PC-9 (cell line): ENCODE results near the gene MAPKAP1. TPM values are rescaled to one million over a fixed set of nuclear protein-coding genes. Genes with fewer than 3 reads are reported as not detected.

ENCODE experiments used
- BruUV-seq: library from RNA; stranded (reverse); fragments of 400-500 nt; replicated peaks from 2 replicates; lab custom pipeline; 2021; lab: Mats Ljungman, UMichigan
- CTCF ChIA-PET: fragments of 300-600 bp; sonication (Branson Sonifier 250); formaldehyde crosslinking; loops from one replicate; lab custom pipeline; 2022; ENCODE audit warnings: antibody characterized with exemption; lab: Charles Lee
- POLR2A ChIA-PET: fragments of 300-600 bp; sonication (Branson Sonifier 250); formaldehyde crosslinking; loops from one replicate; lab custom pipeline; 2022; ENCODE audit warnings: antibody characterized with exemption; ENCODE audit not compliant: unreplicated experiment; lab: Charles Lee
- DNase-seq, 2 experiments: peaks; one replicate each; pipeline versions ENCODE4 v3.0.0 to v3.0.0-alpha.2; 2015 to 2022; ENCODE audit warnings: mixed read lengths in 1 of 2
- H2AFZ ChIP-seq: fragments of 200-600 bp; sonication (generic); 2 replicates; pipeline ENCODE4 v1.8.1; 2017; ENCODE audit warnings: antibody characterized with exemption
- H3F3A ChIP-seq: fragments of 200-600 bp; sonication (generic); 2 replicates; pipeline ENCODE4 v1.8.1; 2017; ENCODE audit warnings: antibody characterized with exemption, mild to moderate bottlenecking, low read depth; ENCODE audit not compliant: insufficient read depth
- H3K27ac ChIP-seq: fragments of 200-600 bp; sonication (generic); 2 replicates; pipeline ENCODE4 v1.6.1; 2016; ENCODE audit warnings: mixed run types
- H3K27me3 ChIP-seq: fragments of 200-600 bp; sonication (generic); 2 replicates; pipeline ENCODE4 v1.6.1; 2016; ENCODE audit warnings: low read depth, mixed run types; ENCODE audit not compliant: insufficient read depth
- H3K36me3 ChIP-seq: fragments of 200-600 bp; sonication (generic); 2 replicates; pipeline ENCODE4 v1.6.1; 2016; ENCODE audit warnings: low read depth, mixed run types
- H3K4me1 ChIP-seq: fragments of 200-600 bp; sonication (generic); replicated peaks from 2 replicates; pipeline ENCODE4 v1.6.1; 2016; ENCODE audit warnings: mixed run types; ENCODE audit not compliant: insufficient read depth
- H3K4me2 ChIP-seq: fragments of 200-600 bp; sonication (generic); 2 replicates; pipeline ENCODE4 v1.6.1; 2017; ENCODE audit warnings: mixed run types
- H3K4me3 ChIP-seq: fragments of 200-600 bp; sonication (generic); 2 replicates; pipeline ENCODE4 v1.6.1; 2016; ENCODE audit warnings: mixed run types
- H3K79me2 ChIP-seq: fragments of 200-600 bp; sonication (generic); 2 replicates; pipeline ENCODE4 v1.6.1; 2017; ENCODE audit warnings: low read depth, mixed run types
- H3K9me2 ChIP-seq: fragments of 200-600 bp; sonication (generic); 2 replicates; pipeline ENCODE4 v1.8.1; 2017; ENCODE audit warnings: mild to moderate bottlenecking; ENCODE audit not compliant: insufficient read depth
- H3K9me3 ChIP-seq: fragments of 200-600 bp; sonication (generic); 2 replicates; pipeline ENCODE4 v1.8.1; 2016; ENCODE audit warnings: low read depth; ENCODE audit not compliant: insufficient read depth
- H4K20me1 ChIP-seq: fragments of 200-600 bp; sonication (generic); 2 replicates; pipeline ENCODE4 v1.8.1; 2017; ENCODE audit not compliant: insufficient read depth
- EZH2 ChIP-seq: fragments of 200-600 bp; sonication (generic); IDR thresholded peaks from 2 replicates; pipeline ENCODE4 v1.8.0; 2017; ENCODE audit warnings: antibody characterized with exemption, low read depth
- intact Hi-C: fragments of 100-400 bp; cut with micrococcal nuclease; formaldehyde crosslinking; loops from one replicate; pipeline ENCODE4 v1.10.0; 2022; ENCODE audit not compliant: unreplicated experiment
- total RNA-seq: library from RNA; stranded (reverse); gene quantifications from 2 replicates; pipeline ENCODE4 v1.2.3, GENCODE V29; 2021
- TF ChIP-seq, protein P1 (sequence below): fragments of 200-600 bp; sonication (generic); conservative IDR thresholded peaks from 2 replicates; pipeline ENCODE4 v1.6.1; 2017; ENCODE audit warnings: mixed run types, antibody characterized with exemption, mild to moderate bottlenecking, moderate library complexity

MAPKAP1 gene
- total RNA-seq, 1 experiment from 2014 or later, result 115 TPM

GRCh38 chr9:125617087-125617486 is 89.9 kb downstream of the MAPKAP1 start:
- intact Hi-C loops, result no loop called here
- Histone ChIP-seq H3K27ac (no peak overlapping the region), H3K27me3 (no peaks in the 10 kb centered on the region), H4K20me1 (no peaks in the 10 kb centered on the region; the same call in 1 of the 2 replicates), H3K4me3 (no peak overlapping the region), H3K4me1 (no peaks in the 10 kb centered on the region), H2AFZ (no peak overlapping the region), H3K9me2 (no peaks in the 10 kb centered on the region), H3K79me2 (peaks cover 26% of the 10 kb centered on the region), H3K4me2 (no peak overlapping the region), H3F3A (peaks cover 5% of the 10 kb centered on the region; the same call in 1 of the 2 replicates), H3K9me3 (no peaks in the 10 kb centered on the region), H3K36me3 (no peaks in the 10 kb centered on the region)
- TF ChIP-seq, protein P1, sequence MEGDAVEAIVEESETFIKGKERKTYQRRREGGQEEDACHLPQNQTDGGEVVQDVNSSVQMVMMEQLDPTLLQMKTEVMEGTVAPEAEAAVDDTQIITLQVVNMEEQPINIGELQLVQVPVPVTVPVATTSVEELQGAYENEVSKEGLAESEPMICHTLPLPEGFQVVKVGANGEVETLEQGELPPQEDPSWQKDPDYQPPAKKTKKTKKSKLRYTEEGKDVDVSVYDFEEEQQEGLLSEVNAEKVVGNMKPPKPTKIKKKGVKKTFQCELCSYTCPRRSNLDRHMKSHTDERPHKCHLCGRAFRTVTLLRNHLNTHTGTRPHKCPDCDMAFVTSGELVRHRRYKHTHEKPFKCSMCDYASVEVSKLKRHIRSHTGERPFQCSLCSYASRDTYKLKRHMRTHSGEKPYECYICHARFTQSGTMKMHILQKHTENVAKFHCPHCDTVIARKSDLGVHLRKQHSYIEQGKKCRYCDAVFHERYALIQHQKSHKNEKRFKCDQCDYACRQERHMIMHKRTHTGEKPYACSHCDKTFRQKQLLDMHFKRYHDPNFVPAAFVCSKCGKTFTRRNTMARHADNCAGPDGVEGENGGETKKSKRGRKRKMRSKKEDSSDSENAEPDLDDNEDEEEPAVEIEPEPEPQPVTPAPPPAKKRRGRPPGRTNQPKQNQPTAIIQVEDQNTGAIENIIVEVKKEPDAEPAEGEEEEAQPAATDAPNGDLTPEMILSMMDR, result no peak
- TF ChIP-seq EZH2, result no peak
- CTCF ChIA-PET, result interaction anchor here (0.6 kb wide), 1 partner anchor 611 kb away, joined by 3 read pairs; no protein-coding TSS in a partner anchor
- POLR2A ChIA-PET, result interaction anchor here (0.6 kb wide), 1 partner anchor 43 kb away, joined by 3 read pairs; no protein-coding TSS in a partner anchor
- DNase-seq, result no peak
- no TSS peak for BruUV-seq

- POLR2A ChIA-PET, result interaction anchor here (0.6 kb wide), 1 partner anchor 1039 kb away, joined by 6 read pairs; no protein-coding TSS in a partner anchor
- intact Hi-C loops, result no loop called here
- BruUV-seq, result no TSS peak
- CTCF ChIA-PET, result no interaction called here
- Histone ChIP-seq H3K36me3 (no peaks in the 10 kb centered on the region), H3K9me3 (no peaks in the 10 kb centered on the region), H2AFZ (no peak overlapping the region), H3F3A (peaks cover 5% of the 10 kb centered on the region; the same call in 1 of the 2 replicates), H3K9me2 (no peaks in the 10 kb centered on the region), H3K27me3 (no peaks in the 10 kb centered on the region), H4K20me1 (no peaks in the 10 kb centered on the region; the same call in 1 of the 2 replicates), H3K4me1 (no peaks in the 10 kb centered on the region), H3K79me2 (peaks cover 36% of the 10 kb centered on the region), H3K27ac (no peak overlapping the region), H3K4me2 (no peak overlapping the region), H3K4me3 (no peak overlapping the region)
- DNase-seq, result no peak
- TF ChIP-seq EZH2, result no peak
- TF ChIP-seq, protein P1, result no peak
Observed at GRCh38 chr9:125613141-125613540, 93.9 kb downstream of the MAPKAP1 start.

DNA sequence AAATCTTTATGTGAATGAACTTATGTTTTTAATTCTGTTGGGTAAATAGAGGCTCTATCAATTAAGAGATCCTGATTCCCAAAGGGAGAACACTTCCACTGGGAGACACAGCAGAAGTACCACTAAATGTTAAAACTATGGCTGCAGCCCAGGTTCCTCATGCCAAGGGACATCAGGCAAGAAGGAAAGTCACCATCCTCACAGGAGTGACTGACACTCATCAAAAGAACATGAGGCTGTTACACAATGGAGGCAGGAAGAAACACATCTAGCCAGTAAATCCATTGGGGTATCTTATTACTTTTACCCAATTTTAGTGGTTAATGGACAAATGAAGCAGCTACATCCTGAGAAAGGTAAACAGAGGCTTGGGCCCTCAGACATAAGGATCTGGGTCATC is 94.4 kb downstream of the MAPKAP1 start:
- no peaks in the 10 kb centered on the region for H3K36me3 ChIP-seq
- H2AFZ ChIP-seq, result no peak overlapping the region
- H3K4me1 ChIP-seq, result no peaks in the 10 kb centered on the region
- ChIA-PET CTCF (no interaction called here), POLR2A (interaction anchor here (0.6 kb wide), 1 partner anchor 99 kb away, joined by 7 read pairs; no protein-coding TSS in a partner anchor)
- no peaks in the 10 kb centered on the region for H3K9me3 ChIP-seq
- H3K27me3 ChIP-seq, result no peaks in the 10 kb centered on the region
- no peak for DNase-seq
- H3K4me2 ChIP-seq, result no peak overlapping the region
- no peak overlapping the region for H3K27ac ChIP-seq
- intact Hi-C loops, result no loop called here
- peaks cover 40% of the 10 kb centered on the region for H3K79me2 ChIP-seq
- BruUV-seq, result no TSS peak
- TF ChIP-seq EZH2, result no peak
- TF ChIP-seq, protein P1, result no peak
- H3F3A ChIP-seq, result peaks cover 5% of the 10 kb centered on the region; the same call in 1 of the 2 replicates
- H3K9me2 ChIP-seq, result no peaks in the 10 kb centered on the region
- H3K4me3 ChIP-seq, result no peak overlapping the region
- H4K20me1 ChIP-seq, result no peaks in the 10 kb centered on the region; the same call in 1 of the 2 replicates
